B cell (primary cell): ENCODE results near the gene CCDC192.

ENCODE experiments used
- CTCF ChIP-seq: fragments of 200-600 bp; IDR thresholded peaks from one replicate; pipeline ENCODE4 v1.8.0; 2022; ENCODE audit warnings: antibody characterized with exemption, mild to moderate bottlenecking
- EZH2 ChIP-seq: IDR thresholded peaks from 2 replicates; pipeline ENCODE4 v1.6.1; 2012; ENCODE audit warnings: borderline replicate concordance, low read depth, mild to moderate bottlenecking, moderate library complexity, low read length; ENCODE audit not compliant: insufficient read depth, poor library complexity, severe bottlenecking

- TF ChIP-seq CTCF: no peak
- no peak for TF ChIP-seq EZH2
Observed at GRCh38 chr5:127978738-127979300, 275.6 kb downstream of the CCDC192 start.
